Measurements from ENCODE around the gene CRAT. TPM values are rescaled to one million over a fixed set of nuclear protein-coding genes. Genes with fewer than 3 reads are reported as not detected.

CRAT gene
- polyA plus RNA-seq, 1 donor from 2014 or later: 8.1 TPM

DNA sequence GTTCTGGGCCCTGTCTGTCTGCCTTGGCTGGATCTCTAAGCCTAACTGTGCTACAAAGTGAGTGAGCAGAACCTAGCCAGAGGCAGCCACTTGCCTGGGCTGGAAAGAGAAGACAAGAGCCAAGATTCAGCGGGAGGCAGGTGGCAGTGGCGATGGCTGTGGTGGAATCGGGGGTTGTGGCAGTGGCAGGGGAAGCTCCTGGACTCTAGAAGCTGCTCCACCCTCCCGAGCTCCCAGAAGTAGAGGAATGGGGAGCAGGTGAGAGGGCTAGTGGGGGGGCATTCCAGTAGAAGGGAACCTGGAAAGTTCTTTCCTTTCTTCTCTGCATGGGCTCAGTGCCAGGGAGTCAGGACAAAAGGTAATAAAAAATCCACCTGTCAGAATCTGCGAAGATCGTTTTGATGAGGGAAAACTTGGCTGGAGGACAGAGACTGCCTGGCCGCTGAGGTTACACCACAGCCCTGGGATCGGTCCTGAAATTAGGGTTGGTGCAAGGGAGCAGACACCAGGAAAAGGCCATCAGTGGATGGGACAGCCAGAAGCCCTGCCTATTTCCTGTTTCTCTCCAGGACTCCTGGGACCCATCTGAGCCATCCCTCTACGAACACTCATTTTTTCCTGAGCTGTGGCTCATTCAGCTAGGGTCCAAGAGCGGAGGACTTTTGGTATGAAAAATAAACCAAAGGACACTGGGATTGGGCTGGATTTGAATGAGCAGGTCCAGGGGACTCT is 1.6 kb downstream of the CRAT start:
- Mint-ChIP-seq H3K27ac (peak overlapping the region in 1 of 3 donors; percentile 31), H3K4me1 (peaks cover 4 to 12% (median 12%) of the 10 kb centered on the region in 3 donors)

DNA sequence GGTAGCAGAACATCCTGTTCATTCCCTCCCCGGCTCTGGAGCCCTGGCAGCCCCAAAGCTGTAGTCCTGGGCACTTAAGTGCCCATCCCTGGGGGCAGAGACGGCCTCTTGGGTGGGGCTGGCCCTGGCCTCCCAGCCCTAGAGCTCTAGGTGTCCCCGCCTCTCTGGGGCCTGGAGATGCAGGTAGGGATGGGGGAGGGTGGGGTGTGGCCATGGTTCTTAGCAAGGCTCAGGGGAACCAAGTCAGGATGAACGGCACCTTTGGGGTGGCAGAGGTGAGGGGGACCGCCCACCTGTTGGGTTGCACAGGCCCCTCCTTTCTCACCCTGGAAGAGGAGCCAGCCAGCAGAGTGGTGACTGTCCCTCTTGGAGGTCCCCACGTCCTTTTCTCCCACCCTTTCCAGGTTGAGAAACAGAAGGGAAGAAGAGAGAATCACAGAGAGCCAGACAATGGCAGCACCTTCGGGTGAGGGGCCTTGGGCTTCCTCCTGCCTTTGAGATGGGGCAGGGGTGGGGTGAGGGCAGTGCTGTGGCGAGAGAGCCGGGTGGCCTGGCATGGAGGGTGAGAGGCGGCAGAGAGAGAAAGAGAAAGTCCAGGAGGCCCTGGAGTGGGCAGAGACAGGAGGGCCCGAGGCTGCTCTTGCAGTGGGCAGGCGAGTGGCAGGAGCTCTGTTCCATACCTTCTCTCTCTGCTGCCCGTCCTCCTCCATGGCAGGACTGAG is 2.3 kb downstream of the CRAT start:
- peak overlapping the region in 1 of 4 donors; percentile 75 for H3K4me3 Mint-ChIP-seq
- no peaks in the 10 kb centered on the region for H3K9me3 Mint-ChIP-seq
- H3K27ac Mint-ChIP-seq: no peak overlapping the region

More for the DNA sequence above, 1.6 kb downstream of the CRAT start:
- no peaks in the 10 kb centered on the region for H3K27me3 Mint-ChIP-seq
- no peaks in the 10 kb centered on the region for H3K9me3 Mint-ChIP-seq
- H3K4me3 Mint-ChIP-seq: peak overlapping the region; percentile 63 to 84 (median 78)
- H3K36me3 Mint-ChIP-seq: no peaks in the 10 kb centered on the region

DNA sequence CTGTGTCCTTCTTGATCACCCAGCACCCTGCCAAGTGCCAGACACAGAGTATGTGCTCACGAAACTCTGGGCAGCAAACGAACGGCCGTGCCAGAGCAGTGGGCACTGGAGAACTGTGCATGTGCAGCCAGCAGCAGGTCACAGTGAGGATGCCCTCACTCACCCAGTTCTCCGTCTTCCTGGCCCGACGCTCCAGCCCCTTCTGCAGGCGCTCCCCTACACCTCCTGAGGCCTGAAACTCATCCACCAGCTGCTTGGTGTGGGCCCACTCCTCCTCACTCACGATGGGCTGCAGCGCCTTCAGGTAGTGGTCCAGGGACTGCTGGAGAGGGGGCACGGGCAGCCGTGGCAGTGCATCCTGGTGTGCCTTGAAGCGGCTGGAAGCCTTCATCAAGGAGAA is 2.9 kb downstream of the CRAT start:
- H3K4me3 Mint-ChIP-seq: peak overlapping the region in 1 of 4 donors; percentile 69
- H3K4me1 Mint-ChIP-seq: peaks cover 4 to 12% (median 8%) of the 10 kb centered on the region in 3 donors
- H3K27me3 Mint-ChIP-seq: no peaks in the 10 kb centered on the region
- H3K9me3 Mint-ChIP-seq: no peaks in the 10 kb centered on the region
- H3K36me3 Mint-ChIP-seq: no peaks in the 10 kb centered on the region
- no peak overlapping the region for H3K27ac Mint-ChIP-seq

More for the DNA sequence above, 2.3 kb downstream of the CRAT start:
- H3K36me3 Mint-ChIP-seq: no peaks in the 10 kb centered on the region
- H3K27me3 Mint-ChIP-seq: no peaks in the 10 kb centered on the region
- peaks cover 4 to 12% (median 8%) of the 10 kb centered on the region in 3 donors for H3K4me1 Mint-ChIP-seq

DNA sequence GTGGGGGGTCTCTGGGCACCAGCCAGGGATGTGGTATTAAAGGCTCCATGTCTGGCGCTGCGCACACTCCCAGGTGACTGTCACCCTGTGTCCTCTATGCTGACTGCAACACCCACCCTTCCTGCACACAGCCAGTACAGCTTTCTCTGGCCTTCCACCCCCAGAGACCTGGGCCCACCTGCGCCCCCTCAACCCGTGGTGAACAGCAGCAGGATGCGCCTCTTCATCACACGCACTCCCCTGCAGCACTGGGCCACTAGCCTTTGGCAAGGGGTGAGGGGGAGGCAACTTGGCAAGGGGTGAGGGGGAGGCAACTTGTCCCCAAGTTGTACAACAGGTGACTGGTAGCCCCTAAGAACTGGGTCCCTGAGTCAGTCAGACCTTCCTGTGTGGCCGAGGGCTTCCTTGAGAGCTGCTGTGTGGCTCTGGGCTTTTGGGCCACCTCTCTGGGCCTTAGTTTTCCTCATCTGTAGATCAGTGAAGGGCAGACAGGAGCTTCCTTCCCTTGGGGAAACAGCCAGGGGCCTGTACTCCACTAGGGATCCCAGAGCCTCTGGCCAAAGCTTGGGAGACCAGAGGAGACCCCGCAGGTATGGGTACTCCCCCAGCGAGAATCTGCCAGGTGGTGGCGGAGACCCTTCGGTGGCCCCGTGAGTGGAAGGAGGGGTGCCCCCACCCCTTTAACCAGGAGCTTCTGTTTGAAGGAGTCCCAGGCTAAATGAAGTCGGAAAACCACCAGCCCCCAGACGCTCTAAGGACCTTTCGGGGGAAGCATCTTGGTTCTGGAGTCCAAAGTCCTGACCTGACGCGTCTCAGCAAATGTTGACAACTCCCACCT is 4.5 kb downstream of the CRAT start:
- Mint-ChIP-seq H3K9me3 (no peaks in the 10 kb centered on the region), H3K27ac (no peak overlapping the region), H3K27me3 (peaks cover 2% of the 10 kb centered on the region), H3K4me3 (peak overlapping the region in 1 of 4 donors; percentile 29), H3K36me3 (peaks cover under 1% of the 10 kb centered on the region), H3K4me1 (peaks cover 0 to 8% (median 3%) of the 10 kb centered on the region in 3 donors)

DNA sequence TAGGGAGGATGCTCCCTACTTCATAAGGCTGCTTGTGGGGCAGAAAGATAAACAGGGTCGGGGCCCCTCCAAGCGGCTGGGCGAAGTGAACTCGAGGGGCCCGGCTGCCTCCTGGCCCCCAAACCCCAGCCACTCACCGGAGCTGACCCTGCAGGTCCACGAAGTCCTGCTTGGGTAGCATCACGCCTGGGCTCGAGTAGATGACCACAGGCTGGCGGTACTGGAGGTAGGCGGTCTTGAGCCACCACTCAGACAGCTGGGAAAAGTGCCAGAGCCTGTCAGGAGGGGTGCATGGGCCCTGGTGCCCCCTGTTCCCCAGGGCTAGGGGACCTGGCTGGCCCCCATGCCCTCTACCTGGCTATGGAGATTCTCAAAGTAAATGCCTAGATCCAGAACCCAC is 6.5 kb downstream of the CRAT start:
- H3K4me1 Mint-ChIP-seq: no peaks in the 10 kb centered on the region

DNA sequence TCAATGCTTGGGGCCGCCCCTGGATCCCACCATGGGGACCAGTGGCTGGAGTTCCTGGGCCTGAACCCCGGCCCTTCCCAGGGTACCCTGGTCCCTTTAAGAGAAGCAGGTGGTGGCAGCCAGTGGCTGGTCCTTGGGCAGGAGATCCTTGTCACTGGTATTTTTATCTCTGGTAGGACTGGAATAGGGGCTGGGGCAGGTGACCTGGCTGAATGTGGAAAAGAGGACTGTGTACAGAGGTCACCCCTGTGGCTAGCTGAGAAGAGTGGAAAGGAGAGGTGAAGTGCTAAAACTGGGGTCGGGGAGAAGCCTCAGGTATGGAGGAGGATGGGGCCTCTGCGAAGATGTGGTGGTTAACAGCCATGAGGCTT is 7.0 kb downstream of the CRAT start:
- H3K27ac Mint-ChIP-seq: no peak overlapping the region
- H3K9me3 Mint-ChIP-seq: no peaks in the 10 kb centered on the region
- no peaks in the 10 kb centered on the region for H3K4me1 Mint-ChIP-seq
- H3K27me3 Mint-ChIP-seq: peaks cover 3% of the 10 kb centered on the region
- no peak overlapping the region for H3K4me3 Mint-ChIP-seq
- H3K36me3 Mint-ChIP-seq: peaks cover 1% of the 10 kb centered on the region

More for the DNA sequence above, 6.5 kb downstream of the CRAT start:
- H3K4me3 Mint-ChIP-seq: no peak overlapping the region
- H3K9me3 Mint-ChIP-seq: no peaks in the 10 kb centered on the region
- H3K27ac Mint-ChIP-seq: no peak overlapping the region
- H3K36me3 Mint-ChIP-seq: peaks cover 1% of the 10 kb centered on the region
- H3K27me3 Mint-ChIP-seq: peaks cover 3% of the 10 kb centered on the region

DNA sequence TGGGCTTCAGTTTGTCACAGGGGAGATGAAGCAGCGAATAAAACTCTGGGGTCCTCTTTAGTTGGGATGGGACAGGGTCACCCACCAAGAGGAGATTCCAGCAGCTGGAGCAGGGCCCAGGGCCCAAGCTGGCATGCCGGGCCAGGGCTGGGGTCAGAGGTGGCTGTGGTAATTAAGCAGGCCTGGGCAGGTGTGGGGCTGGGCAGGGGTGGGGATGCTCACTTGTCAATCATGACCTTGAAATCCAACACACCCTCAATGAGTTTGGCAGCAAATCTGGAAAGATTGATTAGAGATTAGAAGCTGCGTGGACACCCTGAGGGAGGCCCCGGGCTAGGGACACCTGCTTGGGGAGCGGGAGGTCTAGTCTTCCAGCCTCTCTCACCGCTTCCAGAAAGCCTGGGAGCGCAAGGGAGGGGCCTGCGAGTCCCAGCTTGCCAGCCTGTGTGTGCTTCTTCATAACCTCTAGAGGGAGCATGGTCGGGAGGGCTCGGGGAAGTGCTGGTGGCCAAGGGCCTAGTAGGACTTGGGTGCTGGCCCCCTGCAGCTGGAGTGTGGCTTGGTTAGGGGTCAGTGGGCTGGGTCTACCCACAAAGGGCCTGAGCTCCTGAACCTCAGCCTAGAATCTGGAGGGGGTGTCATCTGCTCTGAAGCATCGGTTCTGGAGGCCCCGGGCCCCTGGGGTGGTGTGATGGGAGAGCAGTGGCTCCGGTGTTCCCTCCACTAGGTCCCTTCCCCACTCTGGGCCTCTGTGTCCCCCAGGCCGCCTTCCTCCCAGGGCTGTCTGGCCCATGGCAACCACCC is 7.6 kb downstream of the CRAT start:
- H3K9me3 Mint-ChIP-seq: no peaks in the 10 kb centered on the region
- peaks cover 3% of the 10 kb centered on the region for H3K27me3 Mint-ChIP-seq
- peaks cover 1% of the 10 kb centered on the region for H3K36me3 Mint-ChIP-seq
- H3K4me3 Mint-ChIP-seq: no peak overlapping the region
- H3K4me1 Mint-ChIP-seq: no peaks in the 10 kb centered on the region
- no peak overlapping the region for H3K27ac Mint-ChIP-seq

DNA sequence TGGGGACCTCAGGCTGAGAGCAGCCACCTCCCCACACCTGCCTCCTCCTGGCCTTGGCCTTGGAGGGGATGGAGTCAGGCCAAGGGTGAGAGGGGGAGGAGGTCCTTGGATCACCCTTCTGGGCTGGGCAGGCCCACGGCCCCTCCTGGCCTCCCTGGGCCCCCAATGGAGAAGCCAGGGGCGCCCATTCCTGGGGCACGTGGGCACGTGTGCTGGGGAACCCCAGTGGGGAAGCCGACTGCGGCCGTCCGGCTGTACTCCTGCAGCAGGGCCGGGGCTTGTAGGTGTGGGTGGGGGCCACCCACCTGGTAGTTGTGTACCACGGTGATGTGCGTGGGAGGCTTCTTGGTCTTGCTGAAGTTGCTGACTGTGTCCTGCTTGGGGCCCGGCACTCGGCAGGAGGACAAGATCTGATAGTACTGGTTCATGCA is 8.5 kb downstream of the CRAT start:
- H3K36me3 Mint-ChIP-seq: peaks cover 1% of the 10 kb centered on the region
- peaks cover 3% of the 10 kb centered on the region for H3K27me3 Mint-ChIP-seq
- H3K27ac Mint-ChIP-seq: peak overlapping the region in 1 of 3 donors; percentile 62
- no peak overlapping the region for H3K4me3 Mint-ChIP-seq
- H3K4me1 Mint-ChIP-seq: no peaks in the 10 kb centered on the region
- no peaks in the 10 kb centered on the region for H3K9me3 Mint-ChIP-seq

DNA sequence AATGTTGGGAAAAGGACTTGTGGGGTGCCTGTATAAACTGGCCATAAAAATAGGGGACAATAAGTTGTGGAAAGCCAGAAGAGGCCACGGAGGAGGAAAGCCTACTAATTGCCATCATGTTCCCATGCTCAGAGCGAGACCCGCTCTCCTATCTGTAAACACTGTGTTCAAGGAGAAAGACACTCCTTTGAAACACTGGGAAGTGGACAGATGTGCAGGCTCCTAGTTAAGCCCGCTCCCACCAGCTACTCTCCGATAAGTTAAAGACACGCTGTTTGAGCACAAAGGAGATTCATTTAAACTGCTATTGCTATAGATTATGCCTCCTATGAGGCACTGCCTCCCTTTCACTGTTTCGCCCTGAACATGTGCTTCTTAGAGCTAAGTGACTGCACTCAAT is 9.3 kb downstream of the CRAT start:
- Mint-ChIP-seq H3K36me3 (peaks cover 3% of the 10 kb centered on the region), H3K4me1 (no peaks in the 10 kb centered on the region), H3K9me3 (no peaks in the 10 kb centered on the region), H3K27ac (peak overlapping the region in 1 of 3 donors; percentile 62), H3K27me3 (peaks cover 3% of the 10 kb centered on the region), H3K4me3 (peak overlapping the region in 2 of 4 donors; percentile 40 to 43)

DNA sequence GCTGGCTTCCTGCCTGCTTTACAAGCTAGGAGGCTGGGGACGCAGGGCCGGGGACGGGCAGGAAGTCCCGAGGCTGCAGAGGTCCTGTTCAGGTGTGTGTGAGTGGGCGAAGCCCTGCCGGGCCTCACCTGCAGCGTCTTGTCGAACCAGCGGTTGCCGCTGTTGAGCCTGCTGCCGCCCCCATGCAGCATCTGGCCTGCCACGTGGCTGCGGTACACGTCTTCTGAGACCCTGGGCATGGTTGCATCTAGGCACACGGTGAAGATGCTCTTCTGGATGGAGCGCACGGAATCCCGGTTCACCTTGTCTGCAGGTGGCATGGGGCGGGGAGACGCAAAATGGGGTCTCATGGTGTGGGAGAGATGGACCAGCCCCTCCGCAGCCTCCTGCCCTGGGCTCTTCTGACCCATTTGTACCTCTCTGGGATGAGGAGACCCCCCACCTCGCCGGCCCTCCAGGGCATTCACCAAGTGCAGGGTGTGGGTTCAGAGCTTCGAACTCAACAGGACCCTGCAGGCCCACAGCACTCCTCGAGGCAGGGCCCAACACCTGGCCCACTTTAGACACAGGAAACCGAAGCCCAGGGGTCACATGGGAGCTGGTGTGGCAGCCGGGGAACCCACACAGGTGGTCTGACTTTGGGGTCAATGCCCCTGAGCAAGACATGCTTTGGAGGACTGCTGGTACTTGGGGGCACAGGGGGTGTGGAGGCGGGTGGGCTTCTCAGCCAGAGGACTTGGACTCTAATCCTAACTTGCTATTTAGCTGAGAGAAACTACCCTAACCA is 10.0 kb downstream of the CRAT start:
- no peak overlapping the region for H3K4me3 Mint-ChIP-seq
- H3K36me3 Mint-ChIP-seq: peaks cover 3% of the 10 kb centered on the region
- H3K9me3 Mint-ChIP-seq: no peaks in the 10 kb centered on the region
- H3K27ac Mint-ChIP-seq: peak overlapping the region in 1 of 3 donors; percentile 62
- H3K4me1 Mint-ChIP-seq: no peaks in the 10 kb centered on the region
- H3K27me3 Mint-ChIP-seq: peaks cover 3% of the 10 kb centered on the region

DNA sequence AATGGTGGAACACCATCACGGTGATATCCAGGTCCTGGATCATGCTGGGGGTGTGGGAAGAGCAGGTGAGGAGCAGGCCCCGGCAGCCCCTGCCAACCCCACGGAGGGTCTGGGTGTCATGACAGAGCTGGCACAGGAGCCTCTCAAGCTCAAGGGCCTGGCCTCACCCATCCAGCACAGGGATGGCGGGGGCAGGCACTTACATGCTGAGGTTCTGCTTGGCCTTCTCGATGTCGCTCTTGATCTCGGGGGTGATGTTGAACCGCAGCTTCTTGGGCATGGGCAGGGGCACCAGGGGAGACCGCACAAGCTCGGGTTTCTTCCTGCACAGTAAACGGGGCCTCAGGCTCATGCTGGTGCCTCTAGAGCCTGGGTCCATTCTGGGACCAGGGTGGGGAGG is 12.3 kb downstream of the CRAT start:
- Mint-ChIP-seq H3K27me3 (peaks cover 3% of the 10 kb centered on the region), H3K27ac (no peak overlapping the region), H3K4me3 (no peak overlapping the region), H3K36me3 (peaks cover 3% of the 10 kb centered on the region), H3K4me1 (peaks cover 0 to 1% (median 0%) of the 10 kb centered on the region in 3 donors), H3K9me3 (no peaks in the 10 kb centered on the region)

DNA sequence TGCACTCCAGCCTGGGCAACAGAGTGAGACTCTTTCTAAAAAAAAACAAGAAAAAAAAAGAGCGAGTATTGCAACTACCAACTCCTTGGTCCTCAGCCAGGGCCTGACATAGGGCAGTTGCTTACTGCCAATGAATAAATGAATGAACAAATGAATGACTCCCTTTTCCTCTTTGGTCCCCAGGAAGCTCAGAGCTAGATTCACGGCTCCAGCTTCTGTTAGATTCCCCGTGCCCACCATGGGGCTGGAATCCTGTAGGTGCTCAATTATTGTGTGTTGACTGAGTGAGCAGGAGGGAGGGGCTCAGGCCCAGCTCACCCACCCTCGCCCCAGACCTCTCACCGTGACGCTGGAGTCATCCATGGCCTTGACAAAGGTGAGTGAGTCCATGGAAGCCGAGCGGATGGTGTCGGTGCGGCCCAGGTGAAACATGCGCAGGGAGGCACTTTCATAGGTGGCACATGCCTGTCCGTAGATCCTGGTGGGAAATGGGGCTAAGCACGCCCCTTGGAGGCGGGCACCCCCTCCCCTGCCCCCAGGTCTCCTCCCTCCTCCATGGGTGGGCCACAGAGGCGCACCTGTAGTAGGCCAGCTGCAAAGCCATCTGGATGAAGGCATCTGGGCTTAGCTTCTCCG is 12.8 kb downstream of the CRAT start:
- H3K4me1 Mint-ChIP-seq: peaks cover 0 to 1% (median 0%) of the 10 kb centered on the region in 3 donors
- H3K4me3 Mint-ChIP-seq: no peak overlapping the region
- H3K27ac Mint-ChIP-seq: no peak overlapping the region
- no peaks in the 10 kb centered on the region for H3K9me3 Mint-ChIP-seq
- peaks cover 3% of the 10 kb centered on the region for H3K27me3 Mint-ChIP-seq
- H3K36me3 Mint-ChIP-seq: peaks cover 3% of the 10 kb centered on the region

DNA sequence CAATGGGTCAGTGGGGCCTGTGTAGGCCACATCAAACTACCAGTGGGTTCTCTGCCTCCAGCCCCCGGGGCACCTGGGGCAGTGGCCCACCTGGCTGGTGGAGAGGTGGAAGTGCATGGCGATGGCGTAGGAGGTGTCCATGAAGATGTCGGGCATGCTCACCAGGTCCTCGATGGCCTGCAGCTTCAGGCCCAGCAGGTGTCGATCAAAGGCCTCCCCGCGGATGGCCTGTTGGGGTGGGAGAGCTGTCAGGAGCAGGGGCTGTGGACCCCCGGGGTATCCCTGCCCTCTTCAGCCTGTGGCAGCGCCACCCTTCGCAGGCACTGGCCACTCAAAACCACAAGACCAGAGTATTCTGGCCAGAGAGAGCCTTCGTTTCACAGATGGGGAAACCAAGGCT is 14.7 kb downstream of the CRAT start:
- H3K27ac Mint-ChIP-seq: no peak overlapping the region
- no peaks in the 10 kb centered on the region for H3K27me3 Mint-ChIP-seq
- peaks cover 0 to 1% (median 0%) of the 10 kb centered on the region in 3 donors for H3K4me1 Mint-ChIP-seq
- H3K9me3 Mint-ChIP-seq: no peaks in the 10 kb centered on the region
- H3K36me3 Mint-ChIP-seq: peaks cover 2% of the 10 kb centered on the region
- H3K4me3 Mint-ChIP-seq: no peak overlapping the region

All from IgD-negative memory B cell (primary cell).